Heart right ventricle (tissue), 16 donors: ENCODE data around the gene SLC25A40. TPM values are rescaled to one million over a fixed set of nuclear protein-coding genes. Genes with fewer than 3 reads are reported as not detected.

Source experiments
- ATAC-seq, 8 donors: fragments of 200-7000 bp; cut with Tn5 transposase; one replicate each; pipeline ENCODE4 v1.9.1; 2020; ENCODE audit warnings: mild to moderate bottlenecking in 8 of 8, moderate library complexity in 8 of 8, moderate number of reproducible peaks in 1 of 8
- DNase-seq, 2 donors: peaks; one replicate each; pipeline ENCODE4 v3.0.0-alpha.2; 2020
- H3K27ac ChIP-seq, 10 donors: fragments of 200-600 bp; sonication (generic) in 2 of 10; one replicate each; pipeline versions ENCODE4 v1.5.0 to v1.8.0; 2020 to 2022; ENCODE audit warnings: mild to moderate bottlenecking in 3 of 10
- H3K27me3 ChIP-seq, 7 donors: fragments of 200-600 bp; one replicate each; pipeline ENCODE4 v1.8.0; 2021 to 2022; ENCODE audit warnings: mild to moderate bottlenecking in 2 of 7
- H3K36me3 ChIP-seq, 9 donors: fragments of 200-600 bp; sonication (generic) in 1 of 9; one replicate each; pipeline versions ENCODE4 v1.5.0 to v1.8.0; 2020 to 2022; ENCODE audit warnings: mild to moderate bottlenecking in 2 of 9
- H3K4me1 ChIP-seq, 9 donors: fragments of 200-600 bp; sonication (generic) in 1 of 9; one replicate each; pipeline versions ENCODE4 v1.5.0 to v1.8.0; 2020 to 2022; ENCODE audit warnings: mild to moderate bottlenecking in 4 of 9
- H3K4me3 ChIP-seq, 10 donors: fragments of 200-600 bp; sonication (generic) in 2 of 10; one replicate each; pipeline versions ENCODE4 v1.5.0 to v1.8.0; 2020 to 2022; ENCODE audit warnings: mild to moderate bottlenecking in 7 of 10, moderate library complexity in 2 of 10
- H3K9me3 ChIP-seq, 11 donors: fragments of 200-600 bp in 10 of 11; sonication (generic) in 2 of 11; one replicate each; pipeline versions ENCODE4 v1.5.0 to v1.8.0; 2013 to 2022; ENCODE audit warnings: mild to moderate bottlenecking in 2 of 11, control low read depth in 1 of 11, moderate library complexity in 1 of 11
- CTCF ChIP-seq, 9 donors: fragments of 200-600 bp; sonication (generic) in 2 of 9; IDR thresholded peaks; one replicate each; pipeline versions ENCODE4 v1.5.0 to v1.8.0; 2021 to 2022; ENCODE audit warnings: antibody characterized with exemption in 9 of 9, mild to moderate bottlenecking in 5 of 9, moderate library complexity in 1 of 9
- WGBS, 2 donors: extraction: QIAGEN DNeasy Blood & Tissue Kit; methylation state at CpG; one replicate each; pipeline ENCODE4 v1.1.7; 2013; ENCODE audit warnings: inconsistent platforms in 1 of 2; 5-methylcytosine and 5-hydroxymethylcytosine counted together
- intact Hi-C, 10 donors: fragments of 100-400 bp; cut with DNase I; formaldehyde crosslinking; loops; one replicate each; pipeline versions ENCODE4 v1.11.1 to v1.14.2; 2022
- polyA plus RNA-seq, 2 donors: library from polyadenylated mRNA; stranded (reverse); fragments of 200-250 nt; gene quantifications; one replicate each; pipeline ENCODE4 v1.2.3, GENCODE V29; 2013
- total RNA-seq, 10 donors: library from RNA; stranded (reverse); fragmentation: NEBNext Ultra II Directional in 3 of 10; extraction: Animal tissue kit (Norgen Biotek cat#: 25700) in 3 of 10; gene quantifications; one replicate each; pipeline versions ENCODE4 v1.2.1 to v1.2.4, GENCODE V29; 2021 to 2023
- donor health status: Arrhythmogenic right ventricular cardiomyopathy.
- donor health status: ischemic (EF 13 %, LVEDD 7.1; RV severe dilation, severe dysfunction).
- donor health status: healthy with polysubstance abuse.
- donor health status: DM: no; HTN: yes; CAD: no.
- donor health status: DM: no; HTN: no; CAD: no.
- donor health status: ischemic (EF 25% LVEDD 6.9; RV normal size, moderate dysfunction).
- donor health status: ischemic (EF 25% LVEDD 5.7; RV mildly dilated, moderate dysfunction).
- donor health status: healthy.
- donor health status: DM: yes; HTN: yes; CAD: no.
- donor health status: Ischemic cardiomyopathy.
- donor health status: ischemic (EF 35%, LVEDD 5.7; RV mildly dilated, moderate dysfunction).
- donor health status: nonischemic (EF 11% LVEDD 7.7; RV severe dilation, severe dysfunction).
- donor health status: DM: yes; HTN: yes; CAD: no.
- donor health status: PGD.
- donor health status: ischemic (EF 29% LVEDD 5.4; RV normal size, mild dysfunction).
- donor health status: nonischemic (EF 23%, LVEDD 6.1; RV moderate dilation, normal function).

SLC25A40 gene
- total and polyA plus RNA-seq, 12 donors = 4.1 to 29.6 (median 20.6) TPM

- Histone ChIP-seq H3K4me1 (no peaks in the 10 kb centered on the region), H3K4me3 (no peak overlapping the region), H3K27ac (no peak overlapping the region), H3K36me3 (peaks cover 0 to 78% (median 0%) of the 10 kb centered on the region in 9 donors), H3K9me3 (no peaks in the 10 kb centered on the region), H3K27me3 (no peaks in the 10 kb centered on the region)
- intact Hi-C loops = loop anchor here in 1 of 10 donors (10.0 kb wide), 1 partner anchor 59 kb away; no protein-coding TSS in a partner anchor
- TF ChIP-seq CTCF (IDR thresholded peaks at IDR 0.05) = no peak
- 93 to 96% methylated on average over 2 of the region's 2 CpGs for WGBS, 2 donors
- ATAC-seq (no peak), DNase-seq (no peak)
Measured at GRCh38 chr7:87895363-87895762, 19.2 kb upstream of the SLC25A40 start.

GRCh38 chr7:87886875-87887274, 10.7 kb upstream of the SLC25A40 start:
- intact Hi-C loops = loop anchor here in 9 of 10 donors (2.0 to 10.0 kb wide), 8 partner anchors 88 to 382 kb away; no protein-coding TSS in a partner anchor
- Histone ChIP-seq H3K27ac (no peak overlapping the region), H3K9me3 (no peaks in the 10 kb centered on the region), H3K36me3 (peaks cover 0 to 60% (median 0%) of the 10 kb centered on the region in 9 donors), H3K27me3 (no peaks in the 10 kb centered on the region), H3K4me1 (no peaks in the 10 kb centered on the region), H3K4me3 (no peak overlapping the region)
- no peak for ATAC-seq
- DNase-seq = no peak
- TF ChIP-seq CTCF (IDR thresholded peaks at IDR 0.05) = peak in 8 of 9 donors; percentile 18 to 65 (median 54)

- intact Hi-C loops = loop anchor here in 8 of 10 donors (5.0 to 10.0 kb wide), 5 partner anchors 88 to 380 kb away; no protein-coding TSS in a partner anchor
- ATAC-seq (no peak), DNase-seq (no peak)
- no peak for TF ChIP-seq CTCF (IDR thresholded peaks at IDR 0.05)
- WGBS, 2 donors = 89 to 92% methylated on average over 2 of the region's 2 CpGs
- Histone ChIP-seq H3K27ac (no peak overlapping the region), H3K4me3 (no peak overlapping the region), H3K9me3 (no peaks in the 10 kb centered on the region), H3K27me3 (no peaks in the 10 kb centered on the region), H3K36me3 (peaks cover 0 to 64% (median 0%) of the 10 kb centered on the region in 9 donors), H3K4me1 (no peaks in the 10 kb centered on the region)
Measured at GRCh38 chr7:87885018-87885417, 8.9 kb upstream of the SLC25A40 start.

- no peak overlapping the region for H3K27ac ChIP-seq
- intact Hi-C loops = loop anchor here in 3 of 10 donors (10.0 kb wide), 2 partner anchors 232 to 378 kb away; no protein-coding TSS in a partner anchor
- peaks cover 0 to 48% (median 0%) of the 10 kb centered on the region in 9 donors for H3K36me3 ChIP-seq
- DNase-seq = no peak
- no peaks in the 10 kb centered on the region for H3K9me3 ChIP-seq
- H3K4me3 ChIP-seq = no peak overlapping the region
- WGBS, 2 donors = 88 to 91% methylated on average over 4 of the region's 4 CpGs
- no peak for ATAC-seq
- no peak for TF ChIP-seq CTCF (IDR thresholded peaks at IDR 0.05)
- no peaks in the 10 kb centered on the region for H3K27me3 ChIP-seq
- peaks cover 0 to 16% (median 12%) of the 10 kb centered on the region in 9 donors for H3K4me1 ChIP-seq
Measured at GRCh38 chr7:87882151-87882937, 6.2 kb upstream of the SLC25A40 start.
